Stimulated activated CD8-positive, alpha-beta memory T cell treated with anti-CD3 and anti-CD28 coated beads, Interleukin-4, amount 100 ng/mL, for 4 hours (primary cell): ENCODE measurements around the gene LRRC53.

Experiments
- DNase-seq, 2 donors: peaks; one replicate each; pipeline ENCODE4 v3.0.0-alpha.2; 2020; ENCODE audit warnings: low read depth in 2 of 2, low spot score in 1 of 2

Gene LRRC53

GRCh38 chr1:74452035-74452434, 60.4 kb downstream of the LRRC53 start:
- no peak for DNase-seq

GRCh38 chr1:74437035-74437434, 75.4 kb downstream of the LRRC53 start:
- DNase-seq = no peak

- no peak for DNase-seq
These were observed 76.3 kb downstream of the LRRC53 start for GRCh38 chr1:74436078-74436477.

- no peak for DNase-seq
These were observed 78.1 kb downstream of the LRRC53 start for GRCh38 chr1:74434321-74434720.

GRCh38 chr1:74432325-74432724, 80.1 kb downstream of the LRRC53 start:
- DNase-seq = no peak

GRCh38 chr1:74431531-74431930, 80.9 kb downstream of the LRRC53 start:
- no peak for DNase-seq

- DNase-seq = no peak
These were observed 82.0 kb downstream of the LRRC53 start for GRCh38 chr1:74430342-74430934.

- DNase-seq = no peak
These were observed 82.8 kb downstream of the LRRC53 start for GRCh38 chr1:74429580-74429979.

- DNase-seq = no peak
These were observed 84.7 kb downstream of the LRRC53 start for GRCh38 chr1:74427681-74428080.

GRCh38 chr1:74426208-74426937, 86.0 kb downstream of the LRRC53 start:
- no peak for DNase-seq

GRCh38 chr1:74425676-74426075, 86.7 kb downstream of the LRRC53 start:
- DNase-seq = no peak

GRCh38 chr1:74423471-74423870, 88.9 kb downstream of the LRRC53 start:
- DNase-seq = no peak

- DNase-seq = no peak
These were observed 89.8 kb downstream of the LRRC53 start for GRCh38 chr1:74422421-74423292.

- DNase-seq = no peak
These were observed 91.9 kb downstream of the LRRC53 start for GRCh38 chr1:74420467-74420866.
